Mesenchymal stem cell (in vitro differentiated cells and primary cell): Measurements from ENCODE around the gene MRPS24.

Experiments used
- DNase-seq: peaks from one replicate; pipeline ENCODE4 v3.0.0-alpha.2; 2013
- H2AFZ ChIP-seq: one replicate; pipeline ENCODE4 v1.6.1; 2013; ENCODE audit warnings: low read depth, mild to moderate bottlenecking, control low read depth, inconsistent platforms, low read length, moderate library complexity
- H2AK5ac ChIP-seq: 2 replicates; pipeline ENCODE4 v1.6.1; 2013; ENCODE audit warnings: low read length, moderate library complexity, mild to moderate bottlenecking, inconsistent platforms; ENCODE audit not compliant: severe bottlenecking
- H2BK120ac ChIP-seq: one replicate; pipeline ENCODE4 v1.6.1; 2013; ENCODE audit warnings: low read depth, mild to moderate bottlenecking, inconsistent platforms, low read length, moderate library complexity
- H2BK12ac ChIP-seq, 2 experiments: one replicate each; pipeline ENCODE4 v1.6.1; 2013; ENCODE audit warnings: inconsistent platforms in 2 of 2, low read length in 2 of 2, mild to moderate bottlenecking in 2 of 2, moderate library complexity in 2 of 2, control low read depth in 1 of 2
- H2BK15ac ChIP-seq: one replicate; pipeline ENCODE4 v1.6.1; 2013; ENCODE audit warnings: mild to moderate bottlenecking, low read depth, inconsistent platforms; ENCODE audit not compliant: poor library complexity, severe bottlenecking
- H2BK5ac ChIP-seq: 2 replicates; pipeline ENCODE4 v1.6.1; 2013; ENCODE audit warnings: low read depth, mild to moderate bottlenecking, low read length, control low read depth, inconsistent platforms; ENCODE audit not compliant: poor library complexity, severe bottlenecking
- H3K14ac ChIP-seq, 2 experiments: one replicate each; pipeline ENCODE4 v1.6.1; 2013; ENCODE audit warnings: inconsistent platforms in 2 of 2, low read length in 2 of 2, control low read depth in 1 of 2, mild to moderate bottlenecking in 1 of 2, moderate library complexity in 1 of 2
- H3K18ac ChIP-seq, 2 experiments: one replicate each; pipeline ENCODE4 v1.6.1; 2013; ENCODE audit warnings: inconsistent platforms in 2 of 2, low read length in 2 of 2, control low read depth in 1 of 2, low read depth in 1 of 2, mild to moderate bottlenecking in 1 of 2
- H3K23ac ChIP-seq, 2 experiments: one replicate each; pipeline ENCODE4 v1.6.1; 2013; ENCODE audit warnings: inconsistent platforms in 2 of 2, low read length in 2 of 2, mild to moderate bottlenecking in 2 of 2, moderate library complexity in 2 of 2, control low read depth in 1 of 2
- H3K27ac ChIP-seq: 2 replicates; pipeline ENCODE4 v1.5.1; 2013; ENCODE audit warnings: mild to moderate bottlenecking, moderate library complexity, low read length, control low read depth, inconsistent platforms; ENCODE audit not compliant: poor library complexity, severe bottlenecking
- H3K27me3 ChIP-seq, 2 experiments: 2 replicates each; pipeline versions ENCODE4 v1.6.1 to v1.7.0; 2013; ENCODE audit warnings: low read length in 2 of 2, mild to moderate bottlenecking in 2 of 2, moderate library complexity in 2 of 2, control low read depth in 1 of 2, inconsistent platforms in 1 of 2; ENCODE audit not compliant: control insufficient read depth in 1 of 2, insufficient read depth in 1 of 2
- H3K36me3 ChIP-seq, 2 experiments: 2 replicates each; pipeline versions ENCODE4 v1.6.1 to v1.7.0; 2013; ENCODE audit warnings: low read length in 2 of 2, control low read depth in 1 of 2, inconsistent platforms in 1 of 2, low read depth in 1 of 2, mild to moderate bottlenecking in 1 of 2; ENCODE audit not compliant: insufficient read depth in 2 of 2, control insufficient read depth in 1 of 2
- H3K4ac ChIP-seq, 2 experiments: one replicate each; pipeline ENCODE4 v1.6.1; 2013; ENCODE audit warnings: inconsistent platforms in 2 of 2, low read length in 2 of 2, mild to moderate bottlenecking in 2 of 2, moderate library complexity in 2 of 2, control low read depth in 1 of 2, low read depth in 1 of 2
- H3K4me1 ChIP-seq: 2 replicates; pipeline ENCODE4 v1.6.1; 2013; ENCODE audit warnings: low read depth, low read length, control low read depth; ENCODE audit not compliant: control insufficient read depth, insufficient read depth
- H3K4me2 ChIP-seq: 2 replicates; pipeline ENCODE4 v1.6.1; 2013; ENCODE audit warnings: low read length, mild to moderate bottlenecking, inconsistent platforms; ENCODE audit not compliant: poor library complexity, severe bottlenecking
- H3K4me3 ChIP-seq, 2 experiments: 2 replicates each; pipeline versions ENCODE4 v1.5.1 to v1.7.0; 2013; ENCODE audit warnings: low read length in 2 of 2, mild to moderate bottlenecking in 2 of 2, control low read depth in 1 of 2, low read depth in 1 of 2; ENCODE audit not compliant: insufficient read depth in 1 of 2
- H3K79me1 ChIP-seq: replicated peaks from 2 replicates; pipeline ENCODE4 v1.6.1; 2013; ENCODE audit warnings: mild to moderate bottlenecking, control low read depth, low read length, inconsistent platforms; ENCODE audit not compliant: poor library complexity, severe bottlenecking
- H3K9ac ChIP-seq: 2 replicates; pipeline ENCODE4 v1.7.0; 2013; ENCODE audit warnings: mild to moderate bottlenecking, low read length, moderate library complexity
- H3K9me3 ChIP-seq: 2 replicates; pipeline ENCODE4 v1.7.0; 2013; ENCODE audit warnings: mild to moderate bottlenecking, low read length; ENCODE audit not compliant: control insufficient read depth
- H4K8ac ChIP-seq: one replicate; pipeline ENCODE4 v1.6.1; 2013; ENCODE audit warnings: inconsistent platforms, mild to moderate bottlenecking, low read length, moderate library complexity
- H4K91ac ChIP-seq: one replicate; pipeline ENCODE4 v1.6.1; 2013; ENCODE audit warnings: mild to moderate bottlenecking, low read length, inconsistent platforms
- WGBS: methylation state at CpG from one replicate; pipeline ENCODE4 v1.1.7; 2013; ENCODE audit warnings: mixed read lengths; 5-methylcytosine and 5-hydroxymethylcytosine counted together

The MRPS24 gene

GRCh38 chr7:43888993-43889945, 20.0 kb upstream of the MRPS24 start:
- 88% methylated on average over 6 of the region's 7 CpGs for WGBS
- Histone ChIP-seq H3K18ac (no peak overlapping the region), H3K9me3 (no peaks in the 10 kb centered on the region), H3K4ac (no peak overlapping the region), H3K14ac (no peak overlapping the region), H3K4me1 (peaks cover 2% of the 10 kb centered on the region), H4K91ac (no peak overlapping the region), H4K8ac (no peak overlapping the region), H3K79me1 (peaks cover 30% of the 10 kb centered on the region), H3K9ac (peak overlapping the region; percentile 13), H2AFZ (no peak overlapping the region), H2BK12ac (no peak overlapping the region), H3K27ac (no peak overlapping the region), H2BK15ac (no peak overlapping the region), H2AK5ac (no peak overlapping the region), H3K4me2 (no peak overlapping the region), H3K36me3 (peaks cover 7 to 27% of the 10 kb centered on the region in 2 experiments), H3K23ac (no peak overlapping the region), H3K4me3 (peak overlapping the region in 1 of 2 experiments; percentile 38), H2BK120ac (no peak overlapping the region), H3K27me3 (no peaks in the 10 kb centered on the region), H2BK5ac (no peak overlapping the region)
- DNase-seq, result peak; percentile 39

- Histone ChIP-seq H2BK15ac (no peak overlapping the region), H4K8ac (no peak overlapping the region), H2BK12ac (no peak overlapping the region), H2BK5ac (no peak overlapping the region), H3K4me3 (no peak overlapping the region), H3K27ac (no peak overlapping the region), H3K9me3 (no peaks in the 10 kb centered on the region), H3K18ac (no peak overlapping the region), H3K79me1 (peaks cover 18% of the 10 kb centered on the region), H3K9ac (no peak overlapping the region), H2BK120ac (no peak overlapping the region), H2AFZ (no peak overlapping the region), H3K27me3 (no peaks in the 10 kb centered on the region), H3K14ac (no peak overlapping the region), H3K36me3 (peaks cover 17 to 60% of the 10 kb centered on the region in 2 experiments), H3K4ac (no peak overlapping the region), H4K91ac (no peak overlapping the region), H3K4me1 (peaks cover 5% of the 10 kb centered on the region), H2AK5ac (no peak overlapping the region), H3K23ac (no peak overlapping the region), H3K4me2 (no peak overlapping the region)
- no peak for DNase-seq
- WGBS, result 95% methylated on average over 3 of the region's 4 CpGs
These were observed 15.3 kb upstream of the MRPS24 start for GRCh38 chr7:43884617-43885016.

DNA sequence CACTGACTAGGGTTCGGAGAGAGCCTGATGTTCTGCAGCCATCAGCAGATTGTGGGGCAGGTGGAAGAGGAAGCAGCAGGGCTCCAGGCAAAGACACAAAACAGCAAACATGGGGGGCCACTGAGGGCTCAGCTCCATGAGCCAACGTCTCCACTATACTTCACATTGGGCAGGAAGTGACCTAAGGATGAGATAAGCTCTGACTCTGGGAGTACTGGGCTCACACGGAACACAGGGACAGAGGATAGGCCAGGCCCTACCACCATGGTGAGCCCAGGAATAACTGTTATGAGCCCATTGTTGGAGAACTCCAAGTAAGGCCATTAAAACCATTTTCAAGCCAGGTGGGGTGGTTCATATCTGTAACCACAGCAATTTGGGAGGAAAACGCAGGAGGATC, 14.9 kb upstream of the MRPS24 start:
- H3K27ac ChIP-seq, result no peak overlapping the region
- peaks cover 18 to 61% of the 10 kb centered on the region in 2 experiments for H3K36me3 ChIP-seq
- no peak overlapping the region for H3K4ac ChIP-seq
- H3K4me3 ChIP-seq, result no peak overlapping the region
- H2BK5ac ChIP-seq, result no peak overlapping the region
- H4K8ac ChIP-seq, result no peak overlapping the region
- H3K79me1 ChIP-seq, result peaks cover 18% of the 10 kb centered on the region
- H2AK5ac ChIP-seq, result no peak overlapping the region
- no peak overlapping the region for H2BK120ac ChIP-seq
- H3K18ac ChIP-seq, result no peak overlapping the region
- H2BK12ac ChIP-seq, result no peak overlapping the region
- H3K9ac ChIP-seq, result no peak overlapping the region
- no peak overlapping the region for H3K23ac ChIP-seq
- 84% methylated on average over 4 of the region's 4 CpGs for WGBS
- no peaks in the 10 kb centered on the region for H3K9me3 ChIP-seq
- H3K27me3 ChIP-seq, result no peaks in the 10 kb centered on the region
- no peak overlapping the region for H3K14ac ChIP-seq
- DNase-seq, result no peak
- no peak overlapping the region for H2BK15ac ChIP-seq
- no peak overlapping the region for H4K91ac ChIP-seq
- H2AFZ ChIP-seq, result no peak overlapping the region
- no peak overlapping the region for H3K4me2 ChIP-seq
- H3K4me1 ChIP-seq, result peaks cover 4% of the 10 kb centered on the region

DNA sequence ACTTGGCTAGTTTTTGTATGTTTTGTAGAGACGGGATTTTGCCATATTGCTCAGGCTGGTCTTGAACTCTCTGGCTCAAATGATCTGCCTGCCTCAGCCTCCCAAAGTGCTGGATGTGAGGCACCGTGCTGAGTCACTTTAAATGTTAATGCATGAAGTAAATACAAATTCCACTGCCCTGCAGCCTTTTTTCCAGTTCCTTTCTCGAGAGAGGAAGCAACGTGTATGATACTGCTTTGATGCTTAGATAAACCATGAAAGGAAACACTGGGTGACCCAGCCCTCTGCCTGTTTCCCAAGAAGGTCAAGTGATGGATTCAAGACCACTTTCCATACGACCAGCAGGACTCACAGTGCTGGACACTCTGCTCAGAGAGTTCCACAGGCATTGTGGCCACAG, 11.3 kb upstream of the MRPS24 start:
- Histone ChIP-seq H4K91ac (no peak overlapping the region), H4K8ac (no peak overlapping the region), H3K79me1 (peaks cover 36% of the 10 kb centered on the region), H3K9me3 (no peaks in the 10 kb centered on the region), H3K4me3 (no peak overlapping the region), H3K18ac (no peak overlapping the region), H3K4me2 (no peak overlapping the region), H3K4me1 (peaks cover 9% of the 10 kb centered on the region), H3K36me3 (peaks cover 51 to 83% of the 10 kb centered on the region in 2 experiments), H2BK15ac (no peak overlapping the region), H2BK120ac (no peak overlapping the region), H3K4ac (no peak overlapping the region), H2BK12ac (no peak overlapping the region), H3K27me3 (no peaks in the 10 kb centered on the region), H3K14ac (no peak overlapping the region), H2BK5ac (no peak overlapping the region), H3K23ac (no peak overlapping the region), H3K27ac (no peak overlapping the region), H2AK5ac (peak overlapping the region; percentile 27), H3K9ac (no peak overlapping the region), H2AFZ (no peak overlapping the region)
- 54% methylated on average over 5 of the region's 5 CpGs for WGBS
- DNase-seq, result peak; percentile 82
